SK-N-SH treated with all-trans-retinoic acid at 6 μM for 48 hours (cell line): ENCODE data around the gene HGD.

ENCODE experiments used
- ATAC-seq: fragments of 200-7000 bp; cut with Tn5 transposase; 3 replicates; pipeline ENCODE4 v1.9.1; 2020; ENCODE audit warnings: mild to moderate bottlenecking, moderate library complexity
- ARNTL ChIP-seq: fragments of 450-650 bp; formaldehyde crosslinking; IDR thresholded peaks from 2 replicates; pipeline ENCODE4 v1.5.0; 2020; ENCODE audit warnings: low read depth, mild to moderate bottlenecking, moderate library complexity, borderline replicate concordance
- BACH2 ChIP-seq: fragments of 250-450 bp; sonication (Bioruptor Pico); IDR thresholded peaks from 2 replicates; pipeline ENCODE4 v1.9.0; 2021; ENCODE audit warnings: mild to moderate bottlenecking, borderline replicate concordance
- CREB5 ChIP-seq: fragments of 250-450 bp; sonication (Bioruptor Pico); IDR thresholded peaks from 2 replicates; pipeline ENCODE4 v1.5.1; 2020; ENCODE audit warnings: low read depth, mild to moderate bottlenecking, moderate library complexity
- CSDC2 ChIP-seq: fragments of 250-450 bp; sonication (Bioruptor Pico); IDR thresholded peaks from 2 replicates; pipeline ENCODE4 v1.5.0; 2020; ENCODE audit warnings: mild to moderate bottlenecking, moderate library complexity
- CSRNP3 ChIP-seq: fragments of 250-450 bp; sonication (Bioruptor Pico); IDR thresholded peaks from 2 replicates; pipeline ENCODE4 v1.5.1; 2021; ENCODE audit warnings: mild to moderate bottlenecking, moderate library complexity
- ESRRG ChIP-seq: fragments of 250-450 bp; sonication (Bioruptor Pico); IDR thresholded peaks from 2 replicates; pipeline ENCODE4 v1.6.1; 2021; ENCODE audit warnings: mild to moderate bottlenecking
- GLIS3 ChIP-seq: fragments of 250-450 bp; sonication (Bioruptor Pico); IDR thresholded peaks from 2 replicates; pipeline ENCODE4 v1.5.0; 2020; ENCODE audit warnings: mild to moderate bottlenecking, moderate library complexity
- ISL1 ChIP-seq: fragments of 250-450 bp; sonication (Bioruptor Pico); IDR thresholded peaks from 2 replicates; pipeline ENCODE4 v2.1.2; 2022; ENCODE audit warnings: mild to moderate bottlenecking, moderate library complexity
- OSR1 ChIP-seq: fragments of 250-450 bp; sonication (Bioruptor Pico); IDR thresholded peaks from 2 replicates; pipeline ENCODE4 v1.8.0; 2022; ENCODE audit warnings: moderate library complexity, mild to moderate bottlenecking, inconsistent platforms
- PPARA ChIP-seq: fragments of 250-450 bp; sonication (Bioruptor Pico); IDR thresholded peaks from 2 replicates; pipeline ENCODE4 v1.5.0; 2020; ENCODE audit warnings: mild to moderate bottlenecking, borderline replicate concordance
- RARB ChIP-seq: fragments of 250-450 bp; sonication (Bioruptor Pico); IDR thresholded peaks from 2 replicates; pipeline ENCODE4 v1.8.0; 2021; ENCODE audit warnings: mild to moderate bottlenecking, moderate library complexity
- SNAI2 ChIP-seq: fragments of 250-450 bp; sonication (Bioruptor Pico); IDR thresholded peaks from 2 replicates; pipeline ENCODE4 v1.5.0; 2020; ENCODE audit warnings: mild to moderate bottlenecking, moderate library complexity
- TCF4 ChIP-seq: fragments of 250-450 bp; sonication (Bioruptor Pico); IDR thresholded peaks from 2 replicates; pipeline ENCODE4 v1.8.0; 2021; ENCODE audit warnings: mild to moderate bottlenecking, moderate library complexity, borderline replicate concordance
- TOX ChIP-seq: fragments of 250-450 bp; sonication (Bioruptor Pico); IDR thresholded peaks from 2 replicates; pipeline ENCODE4 v1.8.0; 2021; ENCODE audit warnings: mild to moderate bottlenecking, moderate library complexity, borderline replicate concordance
- TSHZ2 ChIP-seq: fragments of 250-450 bp; sonication (Bioruptor Pico); IDR thresholded peaks from 2 replicates; pipeline ENCODE4 v1.5.0; 2020; ENCODE audit warnings: mild to moderate bottlenecking, moderate library complexity
- ZC3H10 ChIP-seq: fragments of 250-450 bp; sonication (Bioruptor Pico); IDR thresholded peaks from 2 replicates; pipeline ENCODE4 v1.5.1; 2021; ENCODE audit warnings: mild to moderate bottlenecking, moderate library complexity
- ZFP3 ChIP-seq: fragments of 250-450 bp; sonication (Bioruptor Pico); IDR thresholded peaks from 2 replicates; pipeline ENCODE4 v1.5.0; 2020; ENCODE audit warnings: mild to moderate bottlenecking, moderate library complexity
- ZFP30 ChIP-seq: fragments of 450-650 bp; formaldehyde crosslinking; IDR thresholded peaks from 2 replicates; pipeline ENCODE4 v1.5.0; 2022; ENCODE audit warnings: mild to moderate bottlenecking, moderate library complexity
- ZNF565 ChIP-seq: fragments of 450-650 bp; formaldehyde crosslinking; conservative IDR thresholded peaks from 2 replicates; pipeline ENCODE4 v1.5.0; 2020; ENCODE audit warnings: low read depth, mild to moderate bottlenecking, moderate library complexity
- ZNF70 ChIP-seq: fragments of 450-650 bp; formaldehyde crosslinking; IDR thresholded peaks from 2 replicates; pipeline ENCODE4 v1.5.0; 2020; ENCODE audit warnings: mild to moderate bottlenecking, moderate library complexity
- ZNF8 ChIP-seq: fragments of 450-650 bp; formaldehyde crosslinking; IDR thresholded peaks from 2 replicates; pipeline ENCODE4 v1.5.0; 2020; ENCODE audit warnings: mild to moderate bottlenecking, moderate library complexity
- TF ChIP-seq, protein P1 (sequence below): fragments of 250-450 bp; sonication (Bioruptor Pico); IDR thresholded peaks from 2 replicates; pipeline ENCODE4 v1.8.0; 2020; ENCODE audit warnings: mild to moderate bottlenecking, moderate library complexity, borderline replicate concordance

Gene HGD

GRCh38 chr3:120693439-120694171, 11.6 kb upstream of the HGD start:
- ATAC-seq, result peak; percentile 70
- TF ChIP-seq, protein P1, sequence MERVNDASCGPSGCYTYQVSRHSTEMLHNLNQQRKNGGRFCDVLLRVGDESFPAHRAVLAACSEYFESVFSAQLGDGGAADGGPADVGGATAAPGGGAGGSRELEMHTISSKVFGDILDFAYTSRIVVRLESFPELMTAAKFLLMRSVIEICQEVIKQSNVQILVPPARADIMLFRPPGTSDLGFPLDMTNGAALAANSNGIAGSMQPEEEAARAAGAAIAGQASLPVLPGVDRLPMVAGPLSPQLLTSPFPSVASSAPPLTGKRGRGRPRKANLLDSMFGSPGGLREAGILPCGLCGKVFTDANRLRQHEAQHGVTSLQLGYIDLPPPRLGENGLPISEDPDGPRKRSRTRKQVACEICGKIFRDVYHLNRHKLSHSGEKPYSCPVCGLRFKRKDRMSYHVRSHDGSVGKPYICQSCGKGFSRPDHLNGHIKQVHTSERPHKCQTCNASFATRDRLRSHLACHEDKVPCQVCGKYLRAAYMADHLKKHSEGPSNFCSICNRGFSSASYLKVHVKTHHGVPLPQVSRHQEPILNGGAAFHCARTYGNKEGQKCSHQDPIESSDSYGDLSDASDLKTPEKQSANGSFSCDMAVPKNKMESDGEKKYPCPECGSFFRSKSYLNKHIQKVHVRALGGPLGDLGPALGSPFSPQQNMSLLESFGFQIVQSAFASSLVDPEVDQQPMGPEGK (CRISPR knock-in tag), result no peak
- TF ChIP-seq OSR1 (CRISPR knock-in tag), result no peak
- no peak for TF ChIP-seq CSRNP3 (CRISPR knock-in tag)
- no peak for TF ChIP-seq ZFP30
- no peak for TF ChIP-seq CREB5 (CRISPR knock-in tag)
- no peak for TF ChIP-seq SNAI2
- no peak for TF ChIP-seq RARB (CRISPR knock-in tag)
- TF ChIP-seq PPARA (CRISPR knock-in tag), result no peak
- no peak for TF ChIP-seq ZC3H10 (CRISPR knock-in tag)
- TF ChIP-seq ZNF565 (CRISPR knock-in tag), result no peak
- no peak for TF ChIP-seq ARNTL
- TF ChIP-seq ZNF8 (CRISPR knock-in tag), result no peak

- no peak for ATAC-seq
- TF ChIP-seq TSHZ2 (no peak), CSDC2 (CRISPR knock-in tag) (no peak), ARNTL (no peak), TOX (CRISPR knock-in tag) (no peak), TCF4 (no peak)
- TF ChIP-seq, protein P1 (CRISPR knock-in tag), result no peak
- TF ChIP-seq, all 23 proteins: peak for 0
These were observed 7.4 kb upstream of the HGD start for GRCh38 chr3:120689395-120689794.

DNA sequence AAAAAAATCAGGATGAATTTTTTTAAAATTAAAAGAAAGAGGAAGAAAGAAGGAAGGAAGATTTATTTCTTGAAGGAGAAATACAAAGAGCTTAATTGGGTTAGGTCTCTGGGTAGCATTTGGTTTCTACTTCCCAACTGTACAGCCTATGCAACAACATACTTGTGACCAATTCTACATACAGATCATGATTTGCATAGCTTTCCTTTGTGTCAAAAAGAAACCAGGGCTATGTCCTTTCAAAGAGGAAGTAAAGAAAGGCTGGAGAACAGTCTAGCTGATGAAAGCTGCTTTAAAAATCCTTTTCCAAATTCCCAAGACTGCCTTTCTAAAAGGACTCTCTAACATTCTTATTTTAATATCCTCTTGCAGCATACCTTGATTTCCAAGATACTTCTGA, 6.1 kb upstream of the HGD start:
- TF ChIP-seq ZNF70 (CRISPR knock-in tag) (no peak), ARNTL (no peak), CREB5 (CRISPR knock-in tag) (no peak), PPARA (CRISPR knock-in tag) (no peak), ZC3H10 (CRISPR knock-in tag) (no peak), BACH2 (no peak), ZNF565 (CRISPR knock-in tag) (no peak), ZFP30 (no peak), ZNF8 (CRISPR knock-in tag) (no peak), ZFP3 (no peak), ESRRG (no peak), SNAI2 (no peak), TCF4 (no peak), ISL1 (CRISPR knock-in tag) (no peak), TOX (CRISPR knock-in tag) (no peak), GLIS3 (CRISPR knock-in tag) (no peak)
- TF ChIP-seq, protein P1 (CRISPR knock-in tag), result no peak
- TF ChIP-seq, all 23 proteins: peak for 0
- ATAC-seq, result peak; percentile 58
